Left ventricle myocardium inferior (tissue), 1 donor: Measurements from ENCODE around the gene SLC10A4. TPM values are rescaled to one million over a fixed set of nuclear protein-coding genes. Genes with fewer than 3 reads are reported as not detected.

Experiments used
- DNase-seq: peaks from one replicate; pipeline ENCODE4 v3.0.0-alpha.2; 2020
- H3K27ac ChIP-seq: fragments of 200-600 bp; replicated peaks from 2 replicates; pipeline ENCODE4 v1.8.0; 2021
- H3K27me3 ChIP-seq: fragments of 200-600 bp; 2 replicates; pipeline ENCODE4 v1.8.0; 2021; ENCODE audit warnings: low read depth
- H3K36me3 ChIP-seq: fragments of 200-600 bp; 2 replicates; pipeline ENCODE4 v1.8.0; 2021
- H3K4me1 ChIP-seq: fragments of 200-600 bp; 2 replicates; pipeline ENCODE4 v1.8.0; 2021
- H3K4me3 ChIP-seq: fragments of 200-600 bp; 2 replicates; pipeline ENCODE4 v1.8.0; 2021; ENCODE audit warnings: mild to moderate bottlenecking, moderate library complexity
- H3K9me3 ChIP-seq: fragments of 200-600 bp; replicated peaks from 2 replicates; pipeline ENCODE4 v1.8.0; 2021
- CTCF ChIP-seq: fragments of 200-600 bp; IDR thresholded peaks from 2 replicates; pipeline ENCODE4 v1.8.0; 2021; ENCODE audit warnings: antibody characterized with exemption, mild to moderate bottlenecking, borderline replicate concordance
- intact Hi-C: fragments of 100-400 bp; cut with micrococcal nuclease; formaldehyde crosslinking; loops from one replicate; pipeline ENCODE4 v1.11.0; 2022
- total RNA-seq: library from RNA; stranded (reverse); fragmentation: NEBNext Ultra II Directional; extraction: Animal tissue kit (Norgen Biotek cat#: 25700); gene quantifications from one replicate; pipeline ENCODE4 v1.2.1, GENCODE V29; 2021
- donor health status: DM: no; HTN: yes; CAD: no; lungs with severe emphysema.

The SLC10A4 gene
- total RNA-seq, 1 donor from 2014 or later: not detected

GRCh38 chr4:48495941-48496340 is 12.8 kb downstream of the SLC10A4 start:
- no peak for TF ChIP-seq CTCF
- intact Hi-C loops: no loop called here

GRCh38 chr4:48498895-48499294 is 15.8 kb downstream of the SLC10A4 start:
- H3K27ac ChIP-seq: no peak overlapping the region
- no peaks in the 10 kb centered on the region for H3K4me1 ChIP-seq
- H3K4me3 ChIP-seq: no peak overlapping the region
- no peaks in the 10 kb centered on the region for H3K9me3 ChIP-seq
- no peak for DNase-seq
- no peak for TF ChIP-seq CTCF
- intact Hi-C loops: no loop called here
- no peaks in the 10 kb centered on the region for H3K27me3 ChIP-seq
- peaks cover 70% of the 10 kb centered on the region for H3K36me3 ChIP-seq

More at GRCh38 chr4:48495941-48496340, 12.8 kb downstream of the SLC10A4 start:
- Histone ChIP-seq H3K4me1 (peaks cover 2% of the 10 kb centered on the region), H3K9me3 (no peaks in the 10 kb centered on the region), H3K27me3 (peaks cover 11% of the 10 kb centered on the region), H3K4me3 (no peak overlapping the region), H3K36me3 (peaks cover 41% of the 10 kb centered on the region), H3K27ac (no peak overlapping the region)
- no peak for DNase-seq

- Histone ChIP-seq H3K4me3 (no peak overlapping the region), H3K4me1 (no peaks in the 10 kb centered on the region), H3K27ac (no peak overlapping the region), H3K27me3 (no peaks in the 10 kb centered on the region), H3K9me3 (no peaks in the 10 kb centered on the region), H3K36me3 (peaks cover 77% of the 10 kb centered on the region)
- TF ChIP-seq CTCF: no peak
- intact Hi-C loops: no loop called here
- DNase-seq: no peak
These were observed 16.5 kb downstream of the SLC10A4 start for GRCh38 chr4:48499551-48500066.

- intact Hi-C loops: no loop called here
- no peaks in the 10 kb centered on the region for H3K27me3 ChIP-seq
- H3K36me3 ChIP-seq: peaks cover 95% of the 10 kb centered on the region
These were observed 20.3 kb downstream of the SLC10A4 start for GRCh38 chr4:48503233-48504025.

GRCh38 chr4:48504026-48504330 is 20.8 kb downstream of the SLC10A4 start:
- H3K9me3 ChIP-seq: no peaks in the 10 kb centered on the region
- no peaks in the 10 kb centered on the region for H3K4me1 ChIP-seq
- no peaks in the 10 kb centered on the region for H3K27me3 ChIP-seq
- H3K36me3 ChIP-seq: peaks cover 95% of the 10 kb centered on the region
- DNase-seq: no peak
- no peak overlapping the region for H3K4me3 ChIP-seq
- intact Hi-C loops: no loop called here
- H3K27ac ChIP-seq: no peak overlapping the region
- no peak for TF ChIP-seq CTCF

More at GRCh38 chr4:48503233-48504025, 20.3 kb downstream of the SLC10A4 start:
- no peak for DNase-seq
- H3K4me3 ChIP-seq: no peak overlapping the region
- H3K9me3 ChIP-seq: no peaks in the 10 kb centered on the region
- no peak for TF ChIP-seq CTCF
- H3K27ac ChIP-seq: no peak overlapping the region
- H3K4me1 ChIP-seq: no peaks in the 10 kb centered on the region
